ENCODE results near the gene RPL28.

RPL28 gene

GRCh38 chr19:55419103-55419502 lies 33.4 kb downstream of the RPL28 start:
- H3K9me3 ChIP-seq (ENCODE audit: control insufficient read depth, insufficient read depth, low read depth, low read length), result no peaks in the 10 kb centered on the region
- H3K4me1 ChIP-seq (ENCODE audit: control insufficient read depth, insufficient read depth, low read length), result no peaks in the 10 kb centered on the region
- POLR2A ChIA-PET, result interaction anchor here (0.7 to 1.4 kb wide), 3 partner anchors 12 to 156 kb away, joined by 4 to 11 read pairs (median 5); partner anchors contain the start of gene UBE2S
- CTCF ChIA-PET, result interaction anchor here (0.6 to 4.2 kb wide), 21 partner anchors 9 to 545 kb away, joined by 3 to 58 read pairs (median 7); partner anchors contain the start of genes DNAAF3, FCAR and PPP6R1
- no peak overlapping the region for H3K27ac ChIP-seq (ENCODE audit: extremely low read depth, low read depth, low read length)
- H3K4me3 ChIP-seq (ENCODE audit: low read depth, low read length), result no peak overlapping the region
- H3K36me3 ChIP-seq (ENCODE audit: control insufficient read depth in 2 of 2, insufficient read depth in 1 of 2, low read length in 2 of 2), result no peaks in the 10 kb centered on the region
- TF ChIP-seq ZNF585B (tag by site-specific recombination; IDR thresholded peaks at IDR 0.05), result no peak
- no peak for TF ChIP-seq ZNF26 (tag by site-specific recombination; IDR thresholded peaks at IDR 0.05)
- no peak for TF ChIP-seq ZNF837 (tag by site-specific recombination; IDR thresholded peaks at IDR 0.05)
- TF ChIP-seq ZNF280C (tag by site-specific recombination; IDR thresholded peaks at IDR 0.05), result no peak
- no peak for TF ChIP-seq ZNF707 (tag by site-specific recombination; IDR thresholded peaks at IDR 0.05)
- no peak for TF ChIP-seq ZNF132 (tag by site-specific recombination; IDR thresholded peaks at IDR 0.05; ENCODE audit: borderline replicate concordance)
- no peak for TF ChIP-seq ZBTB10 (tag by site-specific recombination; IDR thresholded peaks at IDR 0.05)
- TF ChIP-seq ZBTB44 (tag by site-specific recombination; IDR thresholded peaks at IDR 0.05), result no peak
- no peak for TF ChIP-seq ZNF830 (tag by site-specific recombination; IDR thresholded peaks at IDR 0.05; ENCODE audit: low read depth)
- no peak for TF ChIP-seq WT1 (tag by site-specific recombination; IDR thresholded peaks at IDR 0.05)
- TF ChIP-seq BCL11B (tag by site-specific recombination; IDR thresholded peaks at IDR 0.05; ENCODE audit: low read depth), result no peak
- TF ChIP-seq PBX3 (CRISPR knock-in tag; IDR thresholded peaks at IDR 0.05), result no peak
- TF ChIP-seq KLF10 (tag by site-specific recombination; IDR thresholded peaks at IDR 0.05), result no peak

- Histone ChIP-seq H3K4me3 (ENCODE audit: low read depth, low read length) (no peak overlapping the region), H3K4me1 (ENCODE audit: control insufficient read depth, insufficient read depth, low read length) (no peaks in the 10 kb centered on the region), H3K36me3 (ENCODE audit: control insufficient read depth in 2 of 2, insufficient read depth in 1 of 2, low read length in 2 of 2) (no peaks in the 10 kb centered on the region), H3K9me3 (ENCODE audit: control insufficient read depth, insufficient read depth, low read depth, low read length) (no peaks in the 10 kb centered on the region), H3K27ac (ENCODE audit: extremely low read depth, low read depth, low read length) (no peak overlapping the region)
- ChIA-PET CTCF (interaction anchor here (0.6 to 4.2 kb wide), 9 partner anchors 9 to 279 kb away, joined by 3 to 58 read pairs (median 4); no protein-coding TSS in a partner anchor), POLR2A (interaction anchor here (0.6 to 1.5 kb wide), 4 partner anchors 11 to 157 kb away, joined by 3 to 5 read pairs (median 4); partner anchors contain the start of gene UBE2S)
- TF ChIP-seq PRDM6 (tag by site-specific recombination; IDR thresholded peaks at IDR 0.05) (no peak), ZNF19 (tag by site-specific recombination; IDR thresholded peaks at IDR 0.05; ENCODE audit: low read depth) (no peak), HOXA7 (CRISPR knock-in tag; IDR thresholded peaks at IDR 0.05; ENCODE audit: borderline replicate concordance) (no peak), BCL6B (tag by site-specific recombination; IDR thresholded peaks at IDR 0.05) (no peak), ZNF514 (tag by site-specific recombination; IDR thresholded peaks at IDR 0.05) (no peak), KLF9 (tag by site-specific recombination; IDR thresholded peaks at IDR 0.05; ENCODE audit: low read depth) (no peak), TRIM28 (IDR thresholded peaks at IDR 0.05; ENCODE audit: borderline replicate concordance, low read length) (no peak), ZNF473 (tag by site-specific recombination; IDR thresholded peaks at IDR 0.05) (no peak), ZNF24 (tag by site-specific recombination; IDR thresholded peaks at IDR 0.05) (no peak)
These were observed 34.0 kb downstream of the RPL28 start for GRCh38 chr19:55419624-55420236.
